HG03108 (cell line): Measurements from ENCODE around the gene REXO1.

Experiments
- ATAC-seq: cut with Tn5 transposase; IDR thresholded peaks from one replicate; pipeline ENCODE4 v1.9.1; 2021; ENCODE audit warnings: moderate library complexity; ENCODE audit not compliant: unreplicated experiment

REXO1 gene

DNA sequence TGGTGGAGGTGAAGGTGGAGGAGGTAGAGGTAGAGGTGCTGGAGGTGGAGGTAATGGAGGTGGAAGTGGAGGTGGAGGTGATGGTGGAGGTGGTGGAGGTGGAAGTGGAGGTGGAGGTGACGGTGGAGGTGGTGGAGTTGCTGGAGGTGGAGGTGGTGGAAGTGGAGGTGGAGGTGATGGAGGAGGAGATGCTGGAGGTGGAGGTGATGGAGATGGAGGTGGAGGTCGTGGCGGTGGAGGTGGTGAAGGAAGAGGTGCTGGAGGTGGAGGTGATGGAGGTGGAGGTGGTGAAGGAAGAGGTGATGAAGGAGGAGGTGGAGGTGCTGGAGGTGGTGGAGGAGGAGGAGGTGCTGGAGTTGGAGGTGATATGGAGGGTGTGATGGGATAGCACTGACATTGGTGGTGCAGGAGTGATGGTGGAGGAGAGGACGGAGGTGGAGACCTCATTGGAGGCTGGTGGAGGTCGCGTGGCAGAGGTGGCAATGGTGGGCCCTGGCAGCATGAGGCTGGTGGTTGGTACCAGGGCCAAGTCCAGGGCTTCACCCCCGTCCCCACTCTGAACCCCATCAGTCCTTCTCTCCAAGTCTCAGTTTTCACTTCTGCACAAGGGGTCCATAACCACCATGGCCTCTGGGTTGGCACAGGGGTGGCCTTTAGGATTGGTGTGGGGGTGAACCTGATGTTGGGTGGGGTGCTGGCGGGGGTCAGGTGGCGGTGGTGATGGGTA is 79.2 kb downstream of the REXO1 start:
- ATAC-seq: no peak

- no peak for ATAC-seq
These were observed 80.0 kb downstream of the REXO1 start for GRCh38 chr19:1768248-1768647.

DNA sequence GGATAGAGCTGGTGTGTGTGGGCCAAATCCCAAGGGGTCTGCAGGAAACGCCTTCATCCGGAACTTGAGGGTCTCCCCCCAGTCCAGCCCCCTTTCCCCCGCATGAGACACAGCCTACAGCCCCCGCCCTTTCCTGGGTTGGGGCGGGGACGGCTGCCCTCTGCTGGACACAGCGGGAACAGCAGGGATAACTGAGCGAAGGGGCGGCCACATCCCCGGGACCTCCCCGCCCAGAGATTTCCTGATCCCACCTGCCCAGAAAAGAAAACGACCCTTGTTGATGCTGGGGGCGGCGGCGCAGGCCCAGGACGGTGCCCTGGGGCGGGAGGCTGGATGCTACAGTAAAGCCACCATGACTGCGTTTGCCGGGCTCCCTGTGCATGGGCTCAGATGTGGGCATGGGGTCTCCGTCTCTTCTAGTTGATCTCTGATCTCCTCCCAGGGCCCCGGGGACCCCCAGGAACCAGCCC is 80.8 kb downstream of the REXO1 start:
- ATAC-seq: no peak

DNA sequence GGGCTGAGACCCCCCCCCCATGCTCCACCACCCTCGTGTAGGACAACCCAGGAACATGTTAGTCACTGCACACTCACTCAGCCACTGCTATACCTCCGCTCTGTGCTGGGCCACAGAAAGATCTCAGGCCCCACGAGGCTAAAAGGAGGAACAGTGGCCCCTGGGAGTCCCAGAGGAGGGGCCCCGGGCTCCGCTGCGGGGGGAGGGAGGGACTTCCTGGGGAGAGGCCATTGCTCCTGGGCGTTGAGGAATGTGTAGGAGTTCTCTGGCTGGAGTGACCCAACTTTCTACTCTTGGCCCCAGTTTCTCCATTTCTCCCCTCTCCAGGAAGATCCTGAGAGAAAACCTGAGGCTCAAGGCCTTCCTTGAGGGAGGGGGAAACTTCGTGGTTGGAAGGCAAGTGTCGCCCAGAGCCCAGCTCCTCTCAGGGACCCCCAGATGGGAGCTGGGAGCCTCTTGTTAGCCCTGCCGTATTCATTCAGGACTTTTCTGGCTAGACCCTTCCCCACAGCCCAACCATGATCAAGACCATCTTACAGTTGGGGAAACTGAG is 81.4 kb downstream of the REXO1 start:
- no peak for ATAC-seq

- ATAC-seq: no peak
These were observed 82.1 kb downstream of the REXO1 start for GRCh38 chr19:1765904-1766799.
